ENCODE data around the gene NR2F1-AS1.

DNA sequence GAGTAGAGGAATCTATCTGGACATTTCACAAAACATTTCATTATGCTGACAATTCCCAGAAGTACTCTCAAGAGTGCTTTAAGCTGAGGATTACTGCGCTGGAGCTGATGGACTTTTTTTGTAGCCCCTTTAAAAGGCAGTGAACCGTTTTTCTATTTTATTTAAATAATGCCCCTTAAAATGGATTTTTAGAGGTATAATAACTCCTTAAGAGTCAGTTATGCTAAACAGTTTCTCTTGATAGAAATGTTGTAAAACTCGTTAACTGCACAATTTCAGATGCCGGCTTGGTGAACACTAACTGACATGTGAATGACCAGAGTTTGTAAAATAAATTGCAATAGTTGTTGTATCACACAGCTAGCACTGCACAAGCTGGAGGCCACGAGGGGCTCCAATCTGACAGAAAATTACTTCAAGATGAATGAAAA is 174.0 kb downstream of the NR2F1-AS1 start:
- TF ChIP-seq RXRA (IDR thresholded peaks at IDR 0.05) (no peak), TAF1 (conservative IDR thresholded peaks at IDR 0.05) (no peak), JUND (IDR thresholded peaks at IDR 0.05) (no peak), GABPA (IDR thresholded peaks at IDR 0.05 in 1 of 2, conservative IDR thresholded peaks at IDR 0.05 in 1 of 2) (no peak), FOXA1 (IDR thresholded peaks at IDR 0.05) (no peak), SP1 (IDR thresholded peaks at IDR 0.05) (no peak), RAD21 (IDR thresholded peaks at IDR 0.05) (no peak), HNF4A (conservative IDR thresholded peaks at IDR 0.05) (no peak), YY1 (IDR thresholded peaks at IDR 0.05) (no peak)
- TF ChIP-seq, protein P1, sequence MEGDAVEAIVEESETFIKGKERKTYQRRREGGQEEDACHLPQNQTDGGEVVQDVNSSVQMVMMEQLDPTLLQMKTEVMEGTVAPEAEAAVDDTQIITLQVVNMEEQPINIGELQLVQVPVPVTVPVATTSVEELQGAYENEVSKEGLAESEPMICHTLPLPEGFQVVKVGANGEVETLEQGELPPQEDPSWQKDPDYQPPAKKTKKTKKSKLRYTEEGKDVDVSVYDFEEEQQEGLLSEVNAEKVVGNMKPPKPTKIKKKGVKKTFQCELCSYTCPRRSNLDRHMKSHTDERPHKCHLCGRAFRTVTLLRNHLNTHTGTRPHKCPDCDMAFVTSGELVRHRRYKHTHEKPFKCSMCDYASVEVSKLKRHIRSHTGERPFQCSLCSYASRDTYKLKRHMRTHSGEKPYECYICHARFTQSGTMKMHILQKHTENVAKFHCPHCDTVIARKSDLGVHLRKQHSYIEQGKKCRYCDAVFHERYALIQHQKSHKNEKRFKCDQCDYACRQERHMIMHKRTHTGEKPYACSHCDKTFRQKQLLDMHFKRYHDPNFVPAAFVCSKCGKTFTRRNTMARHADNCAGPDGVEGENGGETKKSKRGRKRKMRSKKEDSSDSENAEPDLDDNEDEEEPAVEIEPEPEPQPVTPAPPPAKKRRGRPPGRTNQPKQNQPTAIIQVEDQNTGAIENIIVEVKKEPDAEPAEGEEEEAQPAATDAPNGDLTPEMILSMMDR (IDR thresholded peaks at IDR 0.05; ENCODE audit: low read depth, low read length, missing input control): no peak
- TF ChIP-seq, protein P2, sequence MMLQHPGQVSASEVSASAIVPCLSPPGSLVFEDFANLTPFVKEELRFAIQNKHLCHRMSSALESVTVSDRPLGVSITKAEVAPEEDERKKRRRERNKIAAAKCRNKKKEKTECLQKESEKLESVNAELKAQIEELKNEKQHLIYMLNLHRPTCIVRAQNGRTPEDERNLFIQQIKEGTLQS (IDR thresholded peaks at IDR 0.05): no peak
- TF ChIP-seq, protein P3, sequence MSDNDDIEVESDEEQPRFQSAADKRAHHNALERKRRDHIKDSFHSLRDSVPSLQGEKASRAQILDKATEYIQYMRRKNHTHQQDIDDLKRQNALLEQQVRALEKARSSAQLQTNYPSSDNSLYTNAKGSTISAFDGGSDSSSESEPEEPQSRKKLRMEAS (IDR thresholded peaks at IDR 0.05): no peak
- TF ChIP-seq, protein P4, sequence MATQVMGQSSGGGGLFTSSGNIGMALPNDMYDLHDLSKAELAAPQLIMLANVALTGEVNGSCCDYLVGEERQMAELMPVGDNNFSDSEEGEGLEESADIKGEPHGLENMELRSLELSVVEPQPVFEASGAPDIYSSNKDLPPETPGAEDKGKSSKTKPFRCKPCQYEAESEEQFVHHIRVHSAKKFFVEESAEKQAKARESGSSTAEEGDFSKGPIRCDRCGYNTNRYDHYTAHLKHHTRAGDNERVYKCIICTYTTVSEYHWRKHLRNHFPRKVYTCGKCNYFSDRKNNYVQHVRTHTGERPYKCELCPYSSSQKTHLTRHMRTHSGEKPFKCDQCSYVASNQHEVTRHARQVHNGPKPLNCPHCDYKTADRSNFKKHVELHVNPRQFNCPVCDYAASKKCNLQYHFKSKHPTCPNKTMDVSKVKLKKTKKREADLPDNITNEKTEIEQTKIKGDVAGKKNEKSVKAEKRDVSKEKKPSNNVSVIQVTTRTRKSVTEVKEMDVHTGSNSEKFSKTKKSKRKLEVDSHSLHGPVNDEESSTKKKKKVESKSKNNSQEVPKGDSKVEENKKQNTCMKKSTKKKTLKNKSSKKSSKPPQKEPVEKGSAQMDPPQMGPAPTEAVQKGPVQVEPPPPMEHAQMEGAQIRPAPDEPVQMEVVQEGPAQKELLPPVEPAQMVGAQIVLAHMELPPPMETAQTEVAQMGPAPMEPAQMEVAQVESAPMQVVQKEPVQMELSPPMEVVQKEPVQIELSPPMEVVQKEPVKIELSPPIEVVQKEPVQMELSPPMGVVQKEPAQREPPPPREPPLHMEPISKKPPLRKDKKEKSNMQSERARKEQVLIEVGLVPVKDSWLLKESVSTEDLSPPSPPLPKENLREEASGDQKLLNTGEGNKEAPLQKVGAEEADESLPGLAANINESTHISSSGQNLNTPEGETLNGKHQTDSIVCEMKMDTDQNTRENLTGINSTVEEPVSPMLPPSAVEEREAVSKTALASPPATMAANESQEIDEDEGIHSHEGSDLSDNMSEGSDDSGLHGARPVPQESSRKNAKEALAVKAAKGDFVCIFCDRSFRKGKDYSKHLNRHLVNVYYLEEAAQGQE (IDR thresholded peaks at IDR 0.05): no peak
- TF ChIP-seq, protein P5, sequence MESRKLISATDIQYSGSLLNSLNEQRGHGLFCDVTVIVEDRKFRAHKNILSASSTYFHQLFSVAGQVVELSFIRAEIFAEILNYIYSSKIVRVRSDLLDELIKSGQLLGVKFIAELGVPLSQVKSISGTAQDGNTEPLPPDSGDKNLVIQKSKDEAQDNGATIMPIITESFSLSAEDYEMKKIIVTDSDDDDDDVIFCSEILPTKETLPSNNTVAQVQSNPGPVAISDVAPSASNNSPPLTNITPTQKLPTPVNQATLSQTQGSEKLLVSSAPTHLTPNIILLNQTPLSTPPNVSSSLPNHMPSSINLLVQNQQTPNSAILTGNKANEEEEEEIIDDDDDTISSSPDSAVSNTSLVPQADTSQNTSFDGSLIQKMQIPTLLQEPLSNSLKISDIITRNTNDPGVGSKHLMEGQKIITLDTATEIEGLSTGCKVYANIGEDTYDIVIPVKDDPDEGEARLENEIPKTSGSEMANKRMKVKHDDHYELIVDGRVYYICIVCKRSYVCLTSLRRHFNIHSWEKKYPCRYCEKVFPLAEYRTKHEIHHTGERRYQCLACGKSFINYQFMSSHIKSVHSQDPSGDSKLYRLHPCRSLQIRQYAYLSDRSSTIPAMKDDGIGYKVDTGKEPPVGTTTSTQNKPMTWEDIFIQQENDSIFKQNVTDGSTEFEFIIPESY (IDR thresholded peaks at IDR 0.05): no peak
